AG09319 (cell line): ENCODE data around the gene PRDX1.
"Not testable (repeated sequence)": the region's sequence is repeated elsewhere in the genome, so short reads cannot be mapped to it uniquely, and the experiment has no call there.

Experiments used
- DNase-seq: peaks from one replicate; pipeline ENCODE4 v3.0.0-alpha.2; 2010; ENCODE audit warnings: low read depth; ENCODE audit errors: extremely low read depth
- TF ChIP-seq, protein P1 (sequence below): IDR thresholded peaks from 2 replicates; pipeline ENCODE4 v1.5.1; 2011; ENCODE audit warnings: low read depth, mild to moderate bottlenecking, inconsistent platforms, low read length, moderate library complexity

Gene PRDX1

DNA sequence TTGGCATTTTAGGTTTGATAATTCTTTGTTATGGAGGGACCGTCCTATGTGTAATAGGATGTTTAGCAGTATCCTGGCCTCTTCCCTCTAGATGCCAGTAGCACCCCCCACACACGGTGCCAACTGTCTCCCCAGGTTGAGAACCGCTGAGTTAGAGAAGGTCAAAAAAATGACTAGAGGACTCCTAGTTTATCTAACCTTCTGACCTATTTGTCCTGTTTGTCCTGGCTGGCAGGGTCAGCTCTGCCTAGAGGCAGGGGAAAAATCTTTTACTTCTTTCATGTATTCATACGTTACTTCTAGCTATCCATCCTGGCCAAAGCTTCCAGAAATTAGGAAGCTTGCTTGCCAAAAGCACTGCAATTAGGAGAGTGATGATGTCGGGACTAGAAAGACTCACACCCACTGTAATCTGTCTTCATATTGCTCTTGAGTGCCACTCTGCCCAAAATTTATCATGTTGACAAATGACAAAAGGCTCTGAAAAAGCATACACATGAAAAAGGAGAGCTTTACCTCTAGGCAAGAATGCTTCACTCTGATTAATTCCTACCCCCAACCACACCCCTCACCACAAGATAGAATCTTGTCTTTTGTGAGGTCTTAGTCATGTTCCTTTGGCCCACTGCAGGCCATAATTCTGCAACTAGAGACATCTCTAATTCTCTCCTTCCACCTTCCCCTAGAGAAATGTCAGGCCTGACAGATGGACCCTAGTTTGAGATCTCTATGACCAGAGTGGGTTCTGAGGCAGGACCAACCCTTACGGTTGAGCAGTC is 14.5 kb upstream of the PRDX1 start:
- DNase-seq: no peak
- TF ChIP-seq, protein P1, sequence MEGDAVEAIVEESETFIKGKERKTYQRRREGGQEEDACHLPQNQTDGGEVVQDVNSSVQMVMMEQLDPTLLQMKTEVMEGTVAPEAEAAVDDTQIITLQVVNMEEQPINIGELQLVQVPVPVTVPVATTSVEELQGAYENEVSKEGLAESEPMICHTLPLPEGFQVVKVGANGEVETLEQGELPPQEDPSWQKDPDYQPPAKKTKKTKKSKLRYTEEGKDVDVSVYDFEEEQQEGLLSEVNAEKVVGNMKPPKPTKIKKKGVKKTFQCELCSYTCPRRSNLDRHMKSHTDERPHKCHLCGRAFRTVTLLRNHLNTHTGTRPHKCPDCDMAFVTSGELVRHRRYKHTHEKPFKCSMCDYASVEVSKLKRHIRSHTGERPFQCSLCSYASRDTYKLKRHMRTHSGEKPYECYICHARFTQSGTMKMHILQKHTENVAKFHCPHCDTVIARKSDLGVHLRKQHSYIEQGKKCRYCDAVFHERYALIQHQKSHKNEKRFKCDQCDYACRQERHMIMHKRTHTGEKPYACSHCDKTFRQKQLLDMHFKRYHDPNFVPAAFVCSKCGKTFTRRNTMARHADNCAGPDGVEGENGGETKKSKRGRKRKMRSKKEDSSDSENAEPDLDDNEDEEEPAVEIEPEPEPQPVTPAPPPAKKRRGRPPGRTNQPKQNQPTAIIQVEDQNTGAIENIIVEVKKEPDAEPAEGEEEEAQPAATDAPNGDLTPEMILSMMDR: no peak

DNA sequence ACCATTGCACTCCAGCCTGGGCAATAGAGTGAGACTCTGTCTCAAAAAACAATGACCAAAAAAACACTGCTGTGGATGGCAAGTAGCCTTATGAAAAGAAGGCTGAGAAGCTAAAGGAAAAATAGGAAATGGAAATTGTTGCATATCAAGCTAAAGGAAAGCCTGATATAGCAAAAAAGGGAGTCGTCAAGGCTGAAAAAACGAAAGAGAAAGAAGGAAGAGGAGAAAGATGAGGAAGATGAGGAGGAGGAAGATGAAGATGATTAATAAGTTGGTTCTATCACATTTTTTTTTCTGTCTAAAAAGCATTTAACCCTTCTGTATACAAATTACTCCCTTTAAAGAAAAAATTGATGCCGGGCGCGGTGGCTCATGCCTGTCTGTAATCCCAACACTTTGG is 10.2 kb upstream of the PRDX1 start:
- no peak for DNase-seq
- TF ChIP-seq, protein P1: no peak

DNA sequence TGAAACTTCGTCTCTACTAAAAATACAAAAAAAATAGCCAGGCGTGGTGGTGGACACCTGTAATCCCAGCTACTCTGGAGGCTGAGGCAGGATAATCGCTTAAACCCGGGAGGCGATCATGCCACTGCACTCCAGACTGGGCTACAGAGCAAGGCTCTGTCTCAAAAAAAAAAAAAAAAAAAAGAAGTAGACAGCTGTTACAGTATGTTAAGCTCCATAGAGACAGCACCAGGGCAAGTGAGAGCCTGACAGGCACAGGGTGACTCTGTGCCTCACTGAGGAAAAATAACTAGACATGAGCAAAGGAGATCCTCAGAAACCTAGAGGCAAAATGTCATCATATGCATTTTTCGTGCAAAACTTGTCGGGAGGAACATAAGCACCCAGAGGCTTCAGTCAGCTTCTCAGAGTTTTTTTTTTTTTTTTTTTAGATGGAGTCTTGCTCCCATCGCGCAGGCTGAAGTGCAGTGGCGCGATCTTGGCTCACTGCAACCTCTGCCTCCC is 9.0 kb upstream of the PRDX1 start:
- no peak for DNase-seq
- TF ChIP-seq, protein P1: no peak

DNA sequence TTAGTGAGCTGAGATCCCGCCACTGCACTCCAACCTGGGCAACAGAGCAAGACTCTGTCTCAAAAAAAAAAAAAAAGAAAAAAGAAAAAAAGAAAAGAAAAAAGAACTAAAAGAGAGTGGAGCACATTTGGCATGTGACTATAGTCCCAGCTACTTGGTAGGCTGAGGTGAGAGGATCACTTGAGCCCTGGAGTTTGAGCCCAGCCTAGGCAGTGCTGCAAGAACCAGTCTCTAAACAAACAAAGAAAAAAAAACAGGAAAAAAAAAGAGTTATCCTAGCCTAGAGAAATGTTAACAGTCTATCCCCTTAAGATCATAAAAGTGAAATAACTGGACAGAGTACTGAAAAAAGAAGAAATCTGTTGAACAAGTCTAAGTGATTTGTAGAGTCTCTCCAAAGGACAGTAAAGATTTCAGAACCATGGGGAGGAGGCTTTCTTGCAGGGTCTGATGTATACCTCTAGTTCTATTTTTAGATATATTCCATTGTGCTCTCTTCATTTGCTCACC is 4.5 kb upstream of the PRDX1 start:
- no peak for DNase-seq
- TF ChIP-seq, protein P1: no peak

DNA sequence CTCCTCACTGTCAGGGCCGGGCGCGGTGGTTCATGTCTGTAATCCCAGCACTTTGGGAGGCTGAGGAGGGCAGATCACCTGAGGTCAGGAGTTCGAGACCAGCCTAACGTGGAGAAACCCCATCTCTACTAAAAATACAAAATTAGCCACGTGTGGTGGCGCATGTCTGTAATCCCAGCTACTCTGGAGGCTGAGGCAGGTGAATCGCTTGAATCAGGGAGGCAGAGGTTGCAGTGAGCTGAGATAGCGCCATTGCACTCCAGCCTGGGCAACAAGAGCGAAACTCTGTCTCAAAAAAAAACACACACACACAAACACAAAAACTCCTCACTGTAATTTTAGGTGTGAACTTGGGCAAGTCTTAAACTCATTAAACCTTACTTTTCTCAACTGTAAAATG is 2.3 kb upstream of the PRDX1 start:
- not testable (repeated sequence) for DNase-seq

DNA sequence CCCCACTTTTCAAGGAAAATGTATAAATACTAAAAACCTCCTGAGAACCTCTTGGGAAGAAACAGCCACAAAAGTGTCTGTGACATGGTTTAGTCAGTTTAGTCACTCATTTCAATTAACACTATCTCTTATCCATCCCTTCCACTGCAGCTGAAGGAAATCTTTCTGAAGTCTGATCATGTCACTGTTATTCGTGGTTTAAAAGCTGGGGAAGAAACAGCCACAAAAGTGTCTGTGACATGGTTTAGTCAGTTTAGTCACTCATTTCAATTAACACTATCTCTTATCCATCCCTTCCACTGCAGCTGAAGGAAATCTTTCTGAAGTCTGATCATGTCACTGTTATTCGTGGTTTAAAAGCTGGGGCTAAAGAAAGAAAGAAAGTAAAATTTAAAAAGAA is 1.8 kb upstream of the PRDX1 start:
- not testable (repeated sequence) for DNase-seq

DNA sequence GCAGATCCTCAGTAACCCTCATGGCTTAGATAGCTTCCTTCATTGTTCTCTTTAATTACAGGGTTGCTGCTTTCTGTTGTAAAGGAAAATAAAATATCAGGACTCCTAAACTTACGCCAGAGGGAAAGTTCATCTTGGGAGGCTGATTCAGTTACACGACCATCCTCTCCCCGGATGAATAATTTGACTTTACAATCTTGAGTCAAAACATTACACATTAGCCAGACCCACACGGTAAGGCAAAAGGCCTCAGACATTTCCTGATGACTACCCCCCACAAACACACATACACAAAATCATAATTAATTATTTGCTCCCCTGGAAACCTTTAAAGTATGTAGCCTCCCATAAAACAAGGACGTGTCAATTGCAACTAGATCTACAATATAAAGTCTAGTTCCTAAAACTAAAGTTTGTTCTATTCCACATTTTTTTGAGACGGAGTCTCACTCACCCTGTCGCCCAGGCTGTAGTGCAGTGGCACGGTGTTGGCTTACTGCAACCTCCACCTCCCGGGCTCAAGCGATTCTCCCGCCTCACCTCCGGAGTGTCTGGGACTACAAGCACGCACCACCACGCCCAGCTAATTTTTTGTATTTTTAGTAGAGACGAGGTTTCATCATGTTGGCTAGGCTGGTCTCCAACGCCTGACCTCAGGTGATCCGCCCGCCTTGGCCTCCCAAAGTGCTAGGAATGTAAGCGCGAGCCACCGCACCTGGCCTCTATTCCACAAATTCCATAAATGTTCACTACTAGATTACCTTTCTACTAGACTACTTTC is 830 bp upstream of the PRDX1 start:
- TF ChIP-seq, protein P1: no peak
- no peak for DNase-seq

DNA sequence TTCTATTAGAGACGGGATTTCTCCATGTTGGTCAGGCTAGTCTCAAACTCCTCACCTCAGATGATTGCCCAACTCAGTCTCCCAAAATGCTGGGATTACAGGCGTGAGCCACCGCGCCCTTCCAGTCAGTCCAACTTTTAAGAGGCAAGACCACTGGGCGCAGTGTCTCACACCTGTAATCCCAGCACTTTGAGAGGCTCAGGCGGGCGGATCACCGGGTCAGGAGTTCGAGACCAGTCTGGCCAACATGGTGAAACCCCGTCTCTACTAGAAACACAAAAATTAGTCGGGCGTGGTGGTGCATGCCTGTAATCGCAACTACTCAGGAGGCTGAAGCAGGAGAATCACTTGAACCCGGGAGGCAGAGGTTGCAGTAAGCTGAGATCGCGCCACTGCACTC is 1.9 kb downstream of the PRDX1 start:
- DNase-seq: not testable (repeated sequence)
